Left lung (tissue), 10 donors: ENCODE data around the gene HCK. TPM values are rescaled to one million over a fixed set of nuclear protein-coding genes. Genes with fewer than 3 reads are reported as not detected.

Source experiments
- ATAC-seq: fragments of 200-7000 bp; cut with Tn5 transposase; one replicate; pipeline ENCODE4 v1.9.1; 2020; ENCODE audit warnings: moderate library complexity
- DNase-seq, 4 donors: peaks; one replicate each; pipeline ENCODE4 v3.0.0-alpha.2; 2013 to 2020
- H3K27ac ChIP-seq, 2 donors: fragments of 200-600 bp; sonication (generic) in 1 of 2; one replicate each; pipeline versions ENCODE4 v1.5.0 to v1.8.0; 2020 to 2021
- H3K27me3 ChIP-seq, 2 donors: fragments of 200-600 bp; sonication (generic) in 1 of 2; one replicate each; pipeline versions ENCODE4 v1.5.0 to v1.8.0; 2020 to 2021
- H3K36me3 ChIP-seq, 2 donors: fragments of 200-600 bp; sonication (generic) in 1 of 2; one replicate each; pipeline versions ENCODE4 v1.5.0 to v1.8.0; 2020 to 2021
- H3K4me1 ChIP-seq, 2 donors: fragments of 200-600 bp; one replicate each; pipeline ENCODE4 v1.8.0; 2021
- H3K4me3 ChIP-seq, 2 donors: fragments of 200-600 bp; sonication (generic) in 1 of 2; one replicate each; pipeline versions ENCODE4 v1.5.0 to v1.8.0; 2020 to 2021; ENCODE audit warnings: mild to moderate bottlenecking in 1 of 2
- H3K9me3 ChIP-seq, 2 donors: fragments of 200-600 bp; sonication (generic) in 1 of 2; one replicate each; pipeline versions ENCODE4 v1.5.0 to v1.8.0; 2020 to 2021
- intact Hi-C, 2 donors: fragments of 100-400 bp; cut with DNase I; formaldehyde crosslinking; loops; one replicate each; pipeline versions ENCODE4 v1.11.2 to v1.14.2; 2022
- polyA plus RNA-seq, 6 donors: library from polyadenylated mRNA; unstranded; fragments of 120-200 nt; gene quantifications; one replicate each; pipeline ENCODE4 v1.2.1, GENCODE V29; 2013; ENCODE audit not compliant: insufficient read length in 6 of 6
- total RNA-seq, 2 donors: library from RNA; stranded (reverse); fragmentation: NEBNext Ultra II Directional; extraction: Animal tissue kit (Norgen Biotek cat#: 25700); gene quantifications; one replicate each; pipeline ENCODE4 v1.2.1, GENCODE V29; 2021
- TF ChIP-seq, protein P1 (sequence below), 2 donors: fragments of 200-600 bp; sonication (generic) in 1 of 2; IDR thresholded peaks; one replicate each; pipeline versions ENCODE4 v1.5.0 to v1.8.0; 2021; ENCODE audit warnings: antibody characterized with exemption in 2 of 2
- donor health status: DM: no; HTN: yes; CAD: no.
- donor health status: DM: no; HTN: no; CAD: no.

The HCK gene
- total and polyA plus RNA-seq, 8 donors: 3.0 to 110 (median 5.0) TPM

DNA sequence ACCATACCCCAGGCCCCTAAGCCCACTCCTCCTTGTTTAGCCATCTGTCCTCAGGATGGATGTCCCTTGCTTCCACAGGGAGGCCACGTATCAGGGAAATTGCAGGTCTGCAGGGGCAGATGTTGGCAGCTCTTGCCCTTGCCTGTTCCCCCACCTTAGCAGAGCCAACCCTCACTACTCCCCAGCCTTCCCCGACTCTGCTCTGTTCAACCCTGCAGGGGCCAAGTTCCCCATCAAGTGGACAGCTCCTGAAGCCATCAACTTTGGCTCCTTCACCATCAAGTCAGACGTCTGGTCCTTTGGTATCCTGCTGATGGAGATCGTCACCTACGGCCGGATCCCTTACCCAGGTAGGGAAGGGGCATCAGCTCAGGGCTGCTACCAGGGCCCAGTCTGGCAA lies 46.7 kb downstream of the HCK start:
- TF ChIP-seq, protein P1, sequence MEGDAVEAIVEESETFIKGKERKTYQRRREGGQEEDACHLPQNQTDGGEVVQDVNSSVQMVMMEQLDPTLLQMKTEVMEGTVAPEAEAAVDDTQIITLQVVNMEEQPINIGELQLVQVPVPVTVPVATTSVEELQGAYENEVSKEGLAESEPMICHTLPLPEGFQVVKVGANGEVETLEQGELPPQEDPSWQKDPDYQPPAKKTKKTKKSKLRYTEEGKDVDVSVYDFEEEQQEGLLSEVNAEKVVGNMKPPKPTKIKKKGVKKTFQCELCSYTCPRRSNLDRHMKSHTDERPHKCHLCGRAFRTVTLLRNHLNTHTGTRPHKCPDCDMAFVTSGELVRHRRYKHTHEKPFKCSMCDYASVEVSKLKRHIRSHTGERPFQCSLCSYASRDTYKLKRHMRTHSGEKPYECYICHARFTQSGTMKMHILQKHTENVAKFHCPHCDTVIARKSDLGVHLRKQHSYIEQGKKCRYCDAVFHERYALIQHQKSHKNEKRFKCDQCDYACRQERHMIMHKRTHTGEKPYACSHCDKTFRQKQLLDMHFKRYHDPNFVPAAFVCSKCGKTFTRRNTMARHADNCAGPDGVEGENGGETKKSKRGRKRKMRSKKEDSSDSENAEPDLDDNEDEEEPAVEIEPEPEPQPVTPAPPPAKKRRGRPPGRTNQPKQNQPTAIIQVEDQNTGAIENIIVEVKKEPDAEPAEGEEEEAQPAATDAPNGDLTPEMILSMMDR (IDR thresholded peaks at IDR 0.05): no peak
- intact Hi-C loops: loop anchor here in 1 of 2 donors (10.0 kb wide), 1 partner anchor 244 kb away; no protein-coding TSS in a partner anchor
- Histone ChIP-seq H3K9me3 (no peaks in the 10 kb centered on the region), H3K36me3 (peaks cover 0 to 96% of the 10 kb centered on the region in 2 donors), H3K27me3 (peaks cover 0 to 17% of the 10 kb centered on the region in 2 donors), H3K4me3 (no peak overlapping the region), H3K4me1 (no peaks in the 10 kb centered on the region), H3K27ac (no peak overlapping the region)
- no peak for DNase-seq
- no peak for ATAC-seq

DNA sequence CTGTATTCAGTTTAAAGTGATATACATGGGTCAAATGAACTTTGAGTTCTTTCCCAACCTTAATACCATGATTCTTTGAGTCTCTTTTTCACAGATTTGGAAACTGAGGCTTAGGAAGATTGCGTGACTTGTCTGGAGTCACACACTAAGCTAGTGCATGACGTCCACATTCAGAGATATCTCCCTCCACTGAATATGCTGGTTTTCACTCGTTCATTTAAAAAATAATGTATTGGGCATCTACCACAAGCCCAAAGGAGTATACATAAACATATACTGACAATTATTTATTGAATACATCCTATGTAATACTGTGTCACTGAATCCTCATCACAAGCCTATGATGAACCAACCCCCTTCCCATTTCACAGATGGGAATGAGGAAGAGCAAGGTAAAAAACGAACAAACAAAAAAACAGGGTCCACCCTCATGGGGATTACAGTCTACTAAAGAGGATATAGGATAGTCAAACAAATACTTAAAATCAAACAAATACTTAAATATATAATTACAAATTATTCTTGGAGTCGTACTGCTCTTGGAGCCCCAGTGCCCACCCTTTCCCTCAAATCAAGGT lies 56.9 kb downstream of the HCK start:
- Histone ChIP-seq H3K27me3 (no peaks in the 10 kb centered on the region), H3K4me1 (peaks cover 10 to 41% of the 10 kb centered on the region in 2 donors), H3K4me3 (peak overlapping the region; percentile 63 to 95), H3K9me3 (no peaks in the 10 kb centered on the region), H3K27ac (peak overlapping the region in 1 of 2 donors; percentile 98), H3K36me3 (peaks cover 0 to 4% of the 10 kb centered on the region in 2 donors)
- DNase-seq (no peak), ATAC-seq (no peak)
- TF ChIP-seq, protein P1 (IDR thresholded peaks at IDR 0.05): no peak
- intact Hi-C loops: no loop called here

DNA sequence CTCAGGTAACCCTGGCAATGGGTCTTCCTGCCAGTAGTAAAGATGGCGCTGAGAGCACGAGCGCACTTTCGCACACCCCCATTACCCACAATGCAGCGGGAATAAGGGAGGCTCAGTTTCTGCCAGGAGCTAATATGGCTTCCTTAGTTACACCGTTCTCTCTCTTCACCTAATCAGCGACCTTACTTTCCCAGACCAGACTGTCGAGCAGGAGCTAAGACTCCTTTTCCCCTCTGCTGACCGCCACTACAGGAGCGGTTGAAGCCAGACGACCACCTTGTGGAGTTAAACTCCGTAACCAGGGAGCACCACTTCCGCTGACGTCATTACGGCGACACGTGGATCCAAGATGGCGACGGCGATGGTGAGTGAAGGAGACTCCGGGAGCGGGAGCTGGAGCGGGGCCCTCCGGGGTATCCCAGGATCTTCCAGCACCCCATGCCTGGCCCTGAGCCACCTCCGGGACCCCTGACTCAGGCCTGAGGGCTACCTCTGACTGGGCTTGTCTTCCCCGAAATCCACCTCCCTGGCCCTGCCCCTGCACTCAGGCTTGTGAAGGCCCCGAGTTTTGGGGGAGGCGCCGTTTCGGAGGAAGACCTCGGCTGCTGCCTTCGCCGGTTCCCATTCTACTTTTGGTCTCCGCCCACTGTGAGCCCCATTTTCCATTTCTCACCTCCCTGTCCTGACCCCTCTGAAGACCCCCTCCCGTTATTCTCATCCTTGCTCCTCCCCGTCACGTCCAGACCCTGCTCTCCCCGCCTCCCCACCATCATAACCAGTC lies 57.5 kb downstream of the HCK start, which contains the start of gene TM9SF4:
TM9SF4 (plus strand) TSS at position 323 of the 781 bp plus-strand sequence; CDS start at position 350, 27 bp downstream.
- H3K9me3 ChIP-seq: no peaks in the 10 kb centered on the region
- peak within 1 kb of the TSS; percentile 97 to 98 for H3K27ac ChIP-seq
- no peaks in the 10 kb centered on the region for H3K27me3 ChIP-seq
- TF ChIP-seq, protein P1 (IDR thresholded peaks at IDR 0.05): no peak
- intact Hi-C loops: no loop called here
- DNase-seq (peak; percentile 90 to 98 (median 94)), ATAC-seq (peak; percentile 94)
- H3K4me3 ChIP-seq: peak within 1 kb of the TSS; percentile 63 to 95
- H3K36me3 ChIP-seq: no peaks in the 10 kb centered on the region
- H3K4me1 ChIP-seq: peaks cover 10 to 47% of the 10 kb centered on the region in 2 donors

DNA sequence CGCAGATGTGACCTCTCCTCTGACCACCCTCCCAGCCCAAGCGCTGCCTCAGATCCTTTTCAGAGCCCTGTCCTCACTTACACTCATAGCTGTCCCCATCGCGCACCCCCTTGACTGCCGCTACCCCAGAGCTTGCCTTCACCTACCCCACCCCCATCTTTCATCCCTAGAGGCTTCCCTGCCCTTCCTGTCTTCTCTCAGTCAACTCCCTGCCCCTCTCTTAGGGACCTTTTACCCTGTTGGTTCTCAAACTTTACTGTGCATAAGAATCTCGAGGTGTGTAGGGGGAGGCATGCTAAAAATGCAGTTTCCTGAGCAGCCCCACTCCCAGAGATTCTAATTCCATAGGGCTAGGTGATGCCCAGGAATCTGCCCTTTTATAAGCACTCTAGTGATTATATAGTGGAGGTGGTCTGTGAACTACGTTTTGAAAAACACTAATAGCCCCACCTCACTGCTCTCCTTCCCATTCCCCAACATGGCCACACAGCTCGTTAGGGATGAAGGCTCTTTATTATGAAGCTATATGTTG lies 58.2 kb downstream of the HCK start:
- peaks cover 0 to 3% of the 10 kb centered on the region in 2 donors for H3K36me3 ChIP-seq
- peak overlapping the region; percentile 63 to 95 for H3K4me3 ChIP-seq
- intact Hi-C loops: no loop called here
- ATAC-seq: no peak
- no peak for DNase-seq
- peaks cover 10 to 54% of the 10 kb centered on the region in 2 donors for H3K4me1 ChIP-seq
- no peaks in the 10 kb centered on the region for H3K9me3 ChIP-seq
- H3K27ac ChIP-seq: peak overlapping the region in 1 of 2 donors; percentile 98
- TF ChIP-seq, protein P1 (IDR thresholded peaks at IDR 0.05): no peak
- H3K27me3 ChIP-seq: no peaks in the 10 kb centered on the region

DNA sequence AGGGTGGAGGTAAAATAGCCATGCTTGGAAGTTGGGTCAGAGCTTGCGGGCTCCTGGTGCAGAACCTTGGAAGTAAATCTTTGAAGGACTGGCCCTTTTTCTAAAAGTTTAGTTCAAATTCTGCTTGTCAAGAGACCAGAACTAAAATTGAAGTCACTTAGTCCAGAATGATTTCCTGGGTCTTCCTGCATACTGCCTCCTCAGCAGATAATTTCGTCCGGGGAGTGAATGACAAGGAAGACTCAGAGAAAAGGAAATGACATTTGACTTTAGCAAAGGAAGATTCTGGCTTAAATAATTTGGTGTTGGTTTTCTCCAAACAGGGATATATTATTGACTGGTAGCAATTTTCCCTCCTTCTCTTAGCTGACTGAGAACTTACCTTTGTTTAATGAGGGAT lies 58.7 kb downstream of the HCK start:
- intact Hi-C loops: no loop called here
- peaks cover 0 to 6% of the 10 kb centered on the region in 2 donors for H3K36me3 ChIP-seq
- H3K27me3 ChIP-seq: no peaks in the 10 kb centered on the region
- DNase-seq: no peak
- H3K9me3 ChIP-seq: no peaks in the 10 kb centered on the region
- TF ChIP-seq, protein P1 (IDR thresholded peaks at IDR 0.05): no peak
- ATAC-seq: no peak
- peak overlapping the region in 1 of 2 donors; percentile 98 for H3K27ac ChIP-seq
- H3K4me3 ChIP-seq: peak overlapping the region; percentile 63 to 95
- H3K4me1 ChIP-seq: peaks cover 10 to 58% of the 10 kb centered on the region in 2 donors
